Progenitor cell of endocrine pancreas (in vitro differentiated cells): Measurements from ENCODE around the gene CMC1. TPM values are rescaled to one million over a fixed set of nuclear protein-coding genes. Genes with fewer than 3 reads are reported as not detected.

Experiments used
- DNase-seq: peaks from one replicate; pipeline ENCODE4 v3.0.0; 2021; ENCODE audit warnings: low spot score; ENCODE audit not compliant: unreplicated experiment
- H3K27ac Mint-ChIP-seq: 2 replicates; pipeline ENCODE4 v1.8.0; 2021; ENCODE audit warnings: mild to moderate bottlenecking, moderate library complexity, mixed read lengths
- H3K27me3 Mint-ChIP-seq: 2 replicates; pipeline ENCODE4 v1.8.0; 2021; ENCODE audit warnings: mixed read lengths
- H3K36me3 Mint-ChIP-seq: 2 replicates; pipeline ENCODE4 v1.8.0; 2022; ENCODE audit warnings: mixed read lengths; ENCODE audit not compliant: insufficient read depth
- H3K4me1 Mint-ChIP-seq: 2 replicates; pipeline ENCODE4 v1.8.0; 2021; ENCODE audit warnings: low read depth, mixed read lengths
- H3K4me3 Mint-ChIP-seq: 2 replicates; pipeline ENCODE4 v1.8.0; 2021; ENCODE audit warnings: low read depth, mild to moderate bottlenecking, moderate library complexity, mixed read lengths
- H3K9me3 Mint-ChIP-seq: 2 replicates; pipeline ENCODE4 v1.8.0; 2021; ENCODE audit warnings: low read depth, mixed read lengths
- total RNA-seq: library from RNA; stranded (reverse); gene quantifications from 2 replicates; pipeline ENCODE4 v1.2.1, GENCODE V29; 2021
- TF ChIP-seq, protein P1 (sequence below): fragments of 200-600 bp; sonication (generic); IDR thresholded peaks from one replicate; pipeline ENCODE4 v1.5.0; 2021; ENCODE audit warnings: antibody characterized with exemption, mild to moderate bottlenecking; ENCODE audit not compliant: unreplicated experiment

Gene CMC1
- total RNA-seq, 1 donor from 2014 or later = 16.2 TPM

- Mint-ChIP-seq H3K27ac (no peak overlapping the region), H3K27me3 (no peaks in the 10 kb centered on the region), H3K36me3 (peaks cover 9% of the 10 kb centered on the region), H3K4me3 (no peak overlapping the region), H3K4me1 (peaks cover 18% of the 10 kb centered on the region), H3K9me3 (peaks cover 6% of the 10 kb centered on the region)
- TF ChIP-seq, protein P1, sequence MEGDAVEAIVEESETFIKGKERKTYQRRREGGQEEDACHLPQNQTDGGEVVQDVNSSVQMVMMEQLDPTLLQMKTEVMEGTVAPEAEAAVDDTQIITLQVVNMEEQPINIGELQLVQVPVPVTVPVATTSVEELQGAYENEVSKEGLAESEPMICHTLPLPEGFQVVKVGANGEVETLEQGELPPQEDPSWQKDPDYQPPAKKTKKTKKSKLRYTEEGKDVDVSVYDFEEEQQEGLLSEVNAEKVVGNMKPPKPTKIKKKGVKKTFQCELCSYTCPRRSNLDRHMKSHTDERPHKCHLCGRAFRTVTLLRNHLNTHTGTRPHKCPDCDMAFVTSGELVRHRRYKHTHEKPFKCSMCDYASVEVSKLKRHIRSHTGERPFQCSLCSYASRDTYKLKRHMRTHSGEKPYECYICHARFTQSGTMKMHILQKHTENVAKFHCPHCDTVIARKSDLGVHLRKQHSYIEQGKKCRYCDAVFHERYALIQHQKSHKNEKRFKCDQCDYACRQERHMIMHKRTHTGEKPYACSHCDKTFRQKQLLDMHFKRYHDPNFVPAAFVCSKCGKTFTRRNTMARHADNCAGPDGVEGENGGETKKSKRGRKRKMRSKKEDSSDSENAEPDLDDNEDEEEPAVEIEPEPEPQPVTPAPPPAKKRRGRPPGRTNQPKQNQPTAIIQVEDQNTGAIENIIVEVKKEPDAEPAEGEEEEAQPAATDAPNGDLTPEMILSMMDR = no peak
- DNase-seq = no peak
These were observed 37.5 kb downstream of the CMC1 start for GRCh38 chr3:28278918-28279317.

DNA sequence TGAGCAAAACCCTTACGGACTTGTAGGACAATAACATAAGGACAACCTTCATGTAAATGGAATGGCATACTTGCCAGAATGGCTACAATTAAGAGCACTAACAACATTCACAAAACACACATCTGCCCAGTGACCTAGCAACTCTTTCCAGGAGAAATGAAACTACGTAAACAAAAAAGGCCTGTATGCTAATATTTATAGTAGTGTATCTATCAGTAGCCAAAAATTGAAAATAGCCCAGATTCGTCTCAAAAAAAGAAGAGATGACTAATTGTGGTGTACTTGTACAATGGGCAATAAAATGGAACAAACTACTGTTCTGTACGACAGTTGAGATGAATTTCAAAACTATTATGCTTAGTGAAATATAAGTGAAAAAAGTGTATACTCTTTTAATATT, 38.4 kb downstream of the CMC1 start:
- TF ChIP-seq, protein P1 = no peak
- H3K4me1 Mint-ChIP-seq = peaks cover 18% of the 10 kb centered on the region
- no peak for DNase-seq

GRCh38 chr3:28280781-28281180, 39.4 kb downstream of the CMC1 start:
- no peak overlapping the region for H3K4me3 Mint-ChIP-seq
- H3K36me3 Mint-ChIP-seq = no peaks in the 10 kb centered on the region
- no peak for DNase-seq
- no peak overlapping the region for H3K27ac Mint-ChIP-seq
- no peaks in the 10 kb centered on the region for H3K27me3 Mint-ChIP-seq
- no peaks in the 10 kb centered on the region for H3K9me3 Mint-ChIP-seq
- peaks cover 18% of the 10 kb centered on the region for H3K4me1 Mint-ChIP-seq
- TF ChIP-seq, protein P1 = no peak

More for the DNA sequence above, 38.4 kb downstream of the CMC1 start:
- no peak overlapping the region for H3K27ac Mint-ChIP-seq
- H3K9me3 Mint-ChIP-seq = peaks cover 1% of the 10 kb centered on the region
- H3K4me3 Mint-ChIP-seq = no peak overlapping the region
- no peaks in the 10 kb centered on the region for H3K27me3 Mint-ChIP-seq
- peaks cover 3% of the 10 kb centered on the region for H3K36me3 Mint-ChIP-seq

DNA sequence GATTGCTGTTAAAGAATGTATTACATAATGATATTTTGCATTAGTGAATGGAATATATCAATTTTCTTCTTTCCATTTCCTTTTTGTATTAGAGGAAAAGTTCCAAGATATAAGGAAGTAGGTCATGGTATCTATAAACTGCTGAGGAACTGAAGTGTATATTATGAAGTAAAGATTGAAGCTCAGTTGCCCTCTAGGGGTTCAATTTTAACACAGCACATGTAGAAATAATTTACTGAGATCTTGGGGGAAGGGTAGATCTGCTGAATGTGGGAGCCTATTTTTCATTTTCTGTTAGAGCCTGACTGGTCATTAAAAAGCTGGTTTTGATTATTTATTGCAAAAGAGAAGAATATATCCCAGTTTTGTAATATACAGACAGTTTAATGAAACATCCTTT, 45.2 kb downstream of the CMC1 start:
- Mint-ChIP-seq H3K36me3 (peaks cover 5% of the 10 kb centered on the region), H3K4me3 (no peak overlapping the region), H3K4me1 (peaks cover 8% of the 10 kb centered on the region), H3K27me3 (no peaks in the 10 kb centered on the region), H3K27ac (no peak overlapping the region), H3K9me3 (no peaks in the 10 kb centered on the region)
- DNase-seq = no peak
- TF ChIP-seq, protein P1 = peak; percentile 64

GRCh38 chr3:28287046-28287445, 45.6 kb downstream of the CMC1 start:
- no peak for DNase-seq
- Mint-ChIP-seq H3K27me3 (no peaks in the 10 kb centered on the region), H3K9me3 (no peaks in the 10 kb centered on the region), H3K4me1 (peaks cover 4% of the 10 kb centered on the region), H3K4me3 (no peak overlapping the region), H3K36me3 (peaks cover 5% of the 10 kb centered on the region), H3K27ac (no peak overlapping the region)
- TF ChIP-seq, protein P1 = no peak
